ENCODE data around the gene TMEM63A.

TMEM63A gene

GRCh38 chr1:225897595-225898514, 15.7 kb upstream of the TMEM63A start:
- TF ChIP-seq CTCF (IDR thresholded peaks at IDR 0.05; ENCODE audit: low read depth, low read length, missing control alignments), result no peak
- DNase-seq (ENCODE audit: extremely low read depth, low read depth), result no peak
- H3K4me3 ChIP-seq (replicated peaks; ENCODE audit: low read depth, low read length), result no peak overlapping the region

- H3K4me3 ChIP-seq (replicated peaks; ENCODE audit: low read depth, low read length), result no peak overlapping the region
- TF ChIP-seq CTCF (IDR thresholded peaks at IDR 0.05; ENCODE audit: low read depth, low read length, missing control alignments), result no peak
- DNase-seq (ENCODE audit: extremely low read depth, low read depth), result no peak
These were observed 14.9 kb upstream of the TMEM63A start for GRCh38 chr1:225896937-225897549.

GRCh38 chr1:225896494-225896893, 14.3 kb upstream of the TMEM63A start:
- TF ChIP-seq CTCF (IDR thresholded peaks at IDR 0.05; ENCODE audit: low read depth, low read length, missing control alignments), result no peak
- no peak for DNase-seq (ENCODE audit: extremely low read depth, low read depth)
- H3K4me3 ChIP-seq (replicated peaks; ENCODE audit: low read depth, low read length), result no peak overlapping the region

- H3K4me3 ChIP-seq (replicated peaks; ENCODE audit: low read depth, low read length), result no peak overlapping the region
- TF ChIP-seq CTCF (IDR thresholded peaks at IDR 0.05; ENCODE audit: low read depth, low read length, missing control alignments), result no peak
- no peak for DNase-seq (ENCODE audit: extremely low read depth, low read depth)
These were observed 10.1 kb upstream of the TMEM63A start for GRCh38 chr1:225892307-225892706.

- no peak for TF ChIP-seq CTCF (IDR thresholded peaks at IDR 0.05; ENCODE audit: low read depth, low read length, missing control alignments)
- H3K4me3 ChIP-seq (replicated peaks; ENCODE audit: low read depth, low read length), result no peak overlapping the region
- DNase-seq (ENCODE audit: extremely low read depth, low read depth), result no peak
These were observed 9.2 kb upstream of the TMEM63A start for GRCh38 chr1:225891229-225891972.

GRCh38 chr1:225890346-225891228, 8.4 kb upstream of the TMEM63A start:
- no peak overlapping the region for H3K4me3 ChIP-seq (replicated peaks; ENCODE audit: low read depth, low read length)
- no peak for TF ChIP-seq CTCF (IDR thresholded peaks at IDR 0.05; ENCODE audit: low read depth, low read length, missing control alignments)
- no peak for DNase-seq (ENCODE audit: extremely low read depth, low read depth)
